Suprapubic skin (tissue), 3 donors: ENCODE measurements around the gene CPO.

ENCODE experiments used
- CTCF ChIP-seq, 2 donors: fragments of 200-600 bp in 1 of 2; fragments of 450-650 bp in 1 of 2; sonication (generic) in 1 of 2; IDR thresholded peaks; one replicate each; pipeline ENCODE4 v1.5.1; 2016 to 2019; ENCODE audit warnings: antibody characterized with exemption in 2 of 2, mild to moderate bottlenecking in 1 of 2, moderate library complexity in 1 of 2
- EP300 ChIP-seq: sonication (generic); formaldehyde crosslinking; IDR thresholded peaks from one replicate; pipeline ENCODE4 v1.6.1; 2017; ENCODE audit warnings: antibody characterized with exemption

- TF ChIP-seq CTCF (IDR thresholded peaks at IDR 0.05) (no peak), EP300 (no peak)
These were observed 51.0 kb downstream of the CPO start for GRCh38 chr2:206990360-206990759.
